HG03575 (cell line): Measurements from ENCODE around the gene COX8A.

Experiments used
- ATAC-seq: cut with Tn5 transposase; IDR thresholded peaks from one replicate; pipeline ENCODE4 v1.9.1; 2021; ENCODE audit not compliant: unreplicated experiment, insufficient number of reproducible peaks, low FRiP score; ENCODE audit errors: extremely low read depth

The COX8A gene

GRCh38 chr11:64015935-64016845 is 41.8 kb downstream of the COX8A start:
- no peak for ATAC-seq

- no peak for ATAC-seq
These were observed 43.5 kb downstream of the COX8A start for GRCh38 chr11:64017945-64018224.

- no peak for ATAC-seq
These were observed 43.9 kb downstream of the COX8A start for GRCh38 chr11:64018310-64018709.

GRCh38 chr11:64019106-64020037 is 45.0 kb downstream of the COX8A start:
- ATAC-seq = no peak

- no peak for ATAC-seq
These were observed 46.7 kb downstream of the COX8A start for GRCh38 chr11:64020976-64021756.

GRCh38 chr11:64021757-64022093 is 47.3 kb downstream of the COX8A start:
- ATAC-seq = no peak

- no peak for ATAC-seq
These were observed 47.8 kb downstream of the COX8A start for GRCh38 chr11:64022125-64022784.

- ATAC-seq = no peak
These were observed 49.6 kb downstream of the COX8A start for GRCh38 chr11:64023712-64024710.

- no peak for ATAC-seq
These were observed 50.8 kb downstream of the COX8A start for GRCh38 chr11:64025205-64025604.
